ENCODE results near the gene SLC15A2.
"Not testable (repeated sequence)": the region's sequence is repeated elsewhere in the genome, so short reads cannot be mapped to it uniquely, and the experiment has no call there.

The SLC15A2 gene, protein sequence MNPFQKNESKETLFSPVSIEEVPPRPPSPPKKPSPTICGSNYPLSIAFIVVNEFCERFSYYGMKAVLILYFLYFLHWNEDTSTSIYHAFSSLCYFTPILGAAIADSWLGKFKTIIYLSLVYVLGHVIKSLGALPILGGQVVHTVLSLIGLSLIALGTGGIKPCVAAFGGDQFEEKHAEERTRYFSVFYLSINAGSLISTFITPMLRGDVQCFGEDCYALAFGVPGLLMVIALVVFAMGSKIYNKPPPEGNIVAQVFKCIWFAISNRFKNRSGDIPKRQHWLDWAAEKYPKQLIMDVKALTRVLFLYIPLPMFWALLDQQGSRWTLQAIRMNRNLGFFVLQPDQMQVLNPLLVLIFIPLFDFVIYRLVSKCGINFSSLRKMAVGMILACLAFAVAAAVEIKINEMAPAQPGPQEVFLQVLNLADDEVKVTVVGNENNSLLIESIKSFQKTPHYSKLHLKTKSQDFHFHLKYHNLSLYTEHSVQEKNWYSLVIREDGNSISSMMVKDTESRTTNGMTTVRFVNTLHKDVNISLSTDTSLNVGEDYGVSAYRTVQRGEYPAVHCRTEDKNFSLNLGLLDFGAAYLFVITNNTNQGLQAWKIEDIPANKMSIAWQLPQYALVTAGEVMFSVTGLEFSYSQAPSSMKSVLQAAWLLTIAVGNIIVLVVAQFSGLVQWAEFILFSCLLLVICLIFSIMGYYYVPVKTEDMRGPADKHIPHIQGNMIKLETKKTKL

DNA sequence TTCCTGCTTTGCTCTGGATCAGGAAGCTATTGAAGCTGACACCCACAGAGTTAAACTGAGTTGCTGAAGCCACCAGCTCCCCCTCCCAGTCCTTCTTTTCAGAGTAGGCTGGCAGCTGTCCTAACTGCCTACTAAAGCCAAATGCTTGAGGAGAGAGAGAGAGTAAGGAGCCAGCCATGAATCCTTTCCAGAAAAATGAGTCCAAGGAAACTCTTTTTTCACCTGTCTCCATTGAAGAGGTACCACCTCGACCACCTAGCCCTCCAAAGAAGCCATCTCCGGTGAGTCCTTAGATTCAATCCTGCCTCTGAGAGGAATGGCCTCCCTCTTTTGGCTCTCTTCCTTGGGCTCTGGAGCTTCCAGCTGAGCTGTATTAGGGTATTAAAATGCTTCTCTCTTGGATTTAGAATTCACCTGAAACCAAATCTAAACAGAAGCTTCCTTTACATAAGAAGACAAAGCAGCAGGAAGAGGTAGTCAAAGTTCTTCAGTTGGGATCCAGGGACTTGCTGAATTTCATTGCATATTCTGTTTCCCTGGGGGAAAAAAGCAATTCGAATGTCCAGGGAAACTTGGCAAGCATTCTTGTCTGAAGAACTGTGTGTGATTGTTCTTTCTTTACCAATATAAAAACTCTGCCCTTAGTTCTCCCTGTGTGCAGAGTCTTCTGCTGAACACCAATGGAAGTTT lies at the start of gene SLC15A2:
Gene SLC15A2 (plus strand): TSS at position 101 of the 690 bp plus-strand sequence. CDS start 76 bp downstream, at position 177.
- no peak for DNase-seq (ENCODE audit: low read depth, low spot score)

DNA sequence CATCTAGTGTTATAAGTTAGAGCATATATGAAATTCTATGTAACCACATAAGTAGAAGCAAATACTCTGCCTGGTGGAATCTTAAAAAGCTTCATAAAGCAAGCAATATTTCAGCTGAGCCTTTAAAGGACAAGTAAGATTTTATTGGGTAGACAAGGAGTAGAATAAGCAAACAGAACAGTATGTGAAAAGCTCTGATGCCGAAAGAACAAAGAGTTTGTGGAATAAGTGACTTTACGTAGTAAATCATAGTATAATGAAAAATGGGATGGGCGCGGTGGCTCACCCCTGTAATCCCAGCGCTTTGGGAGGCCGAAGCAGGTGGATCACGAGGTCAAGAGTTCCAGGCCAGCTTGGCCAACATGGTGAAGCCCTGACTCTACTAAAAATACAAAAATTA lies 49.3 kb upstream of the SLC15A2 start:
- no peak for DNase-seq (ENCODE audit: low read depth, low spot score)

DNA sequence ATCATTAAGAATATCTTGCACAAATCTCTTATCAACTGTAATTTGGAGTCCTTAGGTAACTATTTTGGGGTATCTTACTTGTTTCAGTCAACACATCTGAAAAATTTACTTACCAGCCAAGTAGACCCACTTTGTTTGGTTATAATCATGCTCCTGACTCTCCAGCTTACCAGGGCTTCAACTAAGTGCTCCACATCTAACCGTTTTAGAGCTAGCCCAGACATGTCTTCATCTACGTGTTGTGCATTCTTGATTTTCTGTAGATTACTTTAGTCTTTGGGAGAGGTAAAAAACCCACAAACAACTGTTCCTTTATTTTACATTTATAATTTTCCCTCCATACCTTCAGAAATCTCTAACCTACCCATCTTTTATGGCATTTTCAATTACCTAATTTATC lies 41.9 kb upstream of the SLC15A2 start:
- DNase-seq (ENCODE audit: low read depth, low spot score) = no peak

DNA sequence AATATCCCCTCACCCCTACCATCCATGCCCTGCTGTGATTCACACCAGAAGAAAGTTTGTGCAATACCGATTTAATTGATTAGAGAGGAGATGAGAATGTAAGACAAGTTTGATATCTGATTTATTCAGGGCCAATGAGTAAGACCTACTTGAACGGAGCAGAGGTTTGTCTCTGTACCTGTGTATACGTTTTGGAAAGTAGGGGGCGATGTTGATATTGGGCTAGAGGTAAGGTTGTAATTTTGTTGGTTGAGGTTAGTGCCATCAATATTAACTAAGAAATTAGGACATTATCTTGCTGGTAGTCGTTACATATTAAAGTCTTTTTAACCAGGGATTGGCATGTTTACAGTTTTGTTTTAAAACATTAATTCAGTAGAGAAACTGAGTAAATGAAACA lies 38.6 kb upstream of the SLC15A2 start:
- no peak for DNase-seq (ENCODE audit: low read depth, low spot score)

DNA sequence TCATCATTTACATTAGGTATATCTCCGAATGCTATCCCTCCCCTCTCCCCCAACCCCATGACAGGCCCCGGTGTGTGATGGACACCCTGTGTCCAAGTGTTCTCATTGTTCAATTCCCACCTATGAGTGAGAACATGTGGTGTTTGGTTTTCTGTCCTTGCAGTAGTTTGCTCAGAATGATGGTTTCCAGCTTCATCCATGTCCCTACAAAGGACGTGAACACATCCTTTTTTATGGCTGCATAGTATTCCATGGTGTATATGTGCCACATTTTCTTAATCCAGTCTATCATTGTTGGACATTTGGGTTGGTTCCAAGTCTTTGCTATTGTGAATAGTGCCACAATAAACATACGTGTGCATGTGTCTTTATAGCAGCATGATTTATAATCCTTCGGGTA lies 36.4 kb upstream of the SLC15A2 start:
- not testable (repeated sequence) for DNase-seq (ENCODE audit: low read depth, low spot score)

DNA sequence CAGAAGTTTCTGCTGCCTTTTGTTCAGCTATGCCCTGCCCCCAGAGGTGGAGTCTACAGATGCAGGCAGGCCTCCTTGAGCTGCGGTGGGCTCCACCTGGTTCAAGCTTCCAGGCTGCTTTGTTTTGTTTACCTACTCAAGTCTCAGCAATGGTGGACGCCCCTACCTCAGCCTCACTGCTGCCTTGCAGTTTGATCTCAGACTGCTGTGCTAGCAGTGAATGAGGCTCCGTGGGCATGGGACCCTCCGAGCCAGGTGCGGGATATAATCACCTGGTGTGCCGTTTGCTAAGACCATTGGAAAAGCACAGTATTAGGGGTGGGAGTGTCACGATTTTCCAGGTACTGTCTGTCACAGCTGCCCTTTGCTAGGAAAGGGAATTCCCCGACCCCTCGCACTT lies 31.0 kb upstream of the SLC15A2 start:
- not testable (repeated sequence) for DNase-seq (ENCODE audit: low read depth, low spot score)

DNA sequence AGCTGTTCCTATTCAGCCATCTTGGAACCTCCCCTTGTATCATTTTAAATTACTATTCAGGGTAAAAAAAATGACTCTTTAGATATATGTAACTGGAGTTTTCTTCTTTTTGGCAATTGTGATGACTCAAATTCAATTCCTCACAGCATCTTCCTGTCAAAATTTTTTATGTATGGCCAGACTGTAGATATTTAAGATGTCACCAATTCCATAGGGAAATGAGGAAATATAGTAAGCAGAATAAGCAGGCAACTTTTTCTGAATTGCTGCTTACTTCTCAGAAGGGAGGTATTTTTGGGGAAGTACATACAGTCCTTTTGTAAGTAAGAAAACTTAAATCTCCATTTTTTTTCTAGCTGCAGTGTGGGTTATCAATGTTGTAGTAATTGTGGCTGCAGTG lies 30.4 kb upstream of the SLC15A2 start:
- no peak for DNase-seq (ENCODE audit: low read depth, low spot score)

DNA sequence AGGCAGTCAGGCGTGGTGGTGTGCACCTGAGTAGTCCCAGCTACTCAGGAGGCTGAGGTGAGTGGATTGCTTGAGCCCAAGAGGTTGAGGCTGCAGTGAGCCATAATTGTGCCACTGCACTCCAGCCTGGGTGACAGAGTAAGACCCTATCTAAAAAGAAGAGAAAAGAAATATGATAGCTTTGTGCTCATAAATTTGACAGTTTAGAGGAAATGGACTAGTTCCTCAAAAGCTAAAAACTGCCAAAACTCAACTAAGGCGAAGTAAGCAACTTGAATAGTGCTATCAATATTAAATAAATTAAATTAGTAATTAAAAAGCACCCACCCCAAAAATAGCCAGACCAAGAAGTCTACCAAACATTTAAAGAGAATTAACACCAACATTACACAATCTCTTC lies 24.5 kb upstream of the SLC15A2 start:
- no peak for DNase-seq (ENCODE audit: low read depth, low spot score)

DNA sequence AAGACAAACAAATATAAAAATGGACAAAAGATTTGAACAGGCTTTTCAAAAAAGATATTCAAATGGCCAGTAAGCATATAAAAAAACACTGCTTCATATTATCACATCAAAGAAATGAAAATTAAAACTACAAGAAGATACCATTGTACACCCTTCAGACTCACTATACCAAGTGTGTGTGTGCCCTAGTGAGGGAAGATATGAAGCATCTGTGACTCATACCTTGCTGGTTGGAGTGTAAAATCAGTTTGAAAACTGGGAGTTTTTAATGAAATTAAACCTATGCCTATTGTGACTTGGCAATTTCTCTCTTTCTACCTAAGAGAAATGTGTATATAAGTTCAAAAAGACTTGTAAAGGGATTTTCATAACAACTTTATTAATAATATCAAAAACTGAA lies 23.5 kb upstream of the SLC15A2 start:
- no peak for DNase-seq (ENCODE audit: low read depth, low spot score)

DNA sequence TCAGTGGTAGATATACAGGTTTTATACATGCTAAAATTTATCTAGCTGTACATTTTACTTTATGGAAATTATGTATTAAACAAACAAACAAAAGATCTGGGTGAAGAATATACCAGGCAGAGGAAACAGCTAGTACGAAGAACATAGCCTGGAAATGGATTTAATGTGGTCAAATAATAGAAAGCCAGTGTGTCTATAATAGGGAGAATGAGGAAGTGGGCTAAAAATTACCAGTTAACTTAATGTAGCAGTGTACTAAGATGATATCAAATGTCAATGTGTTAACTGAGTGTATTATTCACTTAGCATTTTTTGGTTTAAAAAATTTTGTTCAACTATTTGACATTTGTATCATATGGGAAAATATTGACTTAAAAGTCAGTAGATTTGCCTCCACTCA lies 22.8 kb upstream of the SLC15A2 start:
- DNase-seq (ENCODE audit: low read depth, low spot score) = no peak

DNA sequence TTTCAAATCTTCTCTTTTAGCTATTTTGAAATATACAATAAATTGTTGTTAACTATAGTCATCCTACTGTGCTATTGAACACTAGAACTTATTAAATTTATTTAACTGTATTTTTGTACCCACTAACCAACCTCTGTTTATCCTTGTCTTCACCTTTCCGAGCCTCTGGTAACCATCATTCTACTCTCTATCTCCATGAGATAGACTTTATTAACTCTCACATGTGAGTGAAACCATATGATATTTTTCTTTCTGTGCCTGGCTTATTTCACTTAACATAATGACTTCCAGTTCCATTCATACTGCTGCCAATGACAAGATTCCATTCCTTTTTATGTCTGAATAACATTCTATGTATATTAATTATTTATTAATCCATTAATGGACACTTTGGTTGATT lies 15.8 kb upstream of the SLC15A2 start:
- DNase-seq (ENCODE audit: low read depth, low spot score) = no peak

DNA sequence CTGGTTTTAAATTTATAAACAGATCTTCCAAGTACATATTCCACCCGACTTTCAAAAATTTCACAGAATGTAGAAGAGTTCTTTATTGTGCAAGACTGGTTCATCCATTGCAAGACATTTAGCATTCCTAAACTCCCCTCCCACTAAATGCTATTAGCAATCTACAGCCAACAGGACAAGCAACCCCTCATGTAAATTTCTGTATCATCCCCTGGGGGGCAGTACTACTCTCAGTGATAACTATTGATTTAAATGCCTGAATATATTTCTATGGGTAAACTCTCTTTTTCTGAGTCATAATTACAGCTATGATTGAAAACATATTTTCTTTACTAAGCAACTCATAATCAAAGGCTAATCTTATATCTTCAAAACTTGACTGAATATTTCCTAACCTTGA lies 10.7 kb upstream of the SLC15A2 start:
- DNase-seq (ENCODE audit: low read depth, low spot score) = no peak

DNA sequence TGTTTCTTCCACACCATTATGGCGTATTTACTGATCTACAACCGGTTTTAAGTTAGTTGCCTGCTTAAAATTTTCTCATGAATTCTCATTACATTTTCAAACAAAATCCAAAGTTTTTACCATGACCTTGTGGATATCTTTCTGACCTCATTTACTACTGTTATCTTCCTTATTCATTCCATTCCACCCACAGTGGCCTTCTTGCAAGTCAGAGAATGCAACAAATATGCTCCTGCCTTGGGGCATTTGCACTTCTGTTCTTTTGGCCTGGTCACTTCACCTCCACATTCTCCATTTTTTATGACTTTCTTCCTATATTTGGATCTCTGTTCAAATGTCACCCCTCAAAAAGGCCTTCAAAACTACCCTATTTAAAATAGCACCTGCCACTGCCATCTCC lies 8.8 kb upstream of the SLC15A2 start:
- no peak for DNase-seq (ENCODE audit: low read depth, low spot score)

DNA sequence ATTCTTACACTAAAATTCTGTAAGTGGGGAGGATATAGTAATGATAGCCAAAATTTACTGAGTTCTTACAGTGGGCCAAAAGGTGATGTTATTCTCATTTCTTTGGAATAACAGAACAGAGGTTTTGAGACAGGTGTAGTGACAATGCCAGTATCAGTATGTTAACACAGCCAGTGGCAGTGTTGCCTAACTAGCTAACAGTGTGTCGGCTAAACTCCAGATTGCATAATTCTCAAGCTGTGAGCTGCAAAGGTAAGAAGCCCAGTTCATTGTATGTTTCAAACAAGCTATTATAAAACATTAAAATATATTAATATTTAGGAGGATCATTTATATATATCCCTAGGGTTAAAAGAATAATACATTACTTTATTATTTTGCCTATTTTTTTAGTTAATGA lies 920 bp downstream of the SLC15A2 start:
- no peak for DNase-seq (ENCODE audit: low read depth, low spot score)

DNA sequence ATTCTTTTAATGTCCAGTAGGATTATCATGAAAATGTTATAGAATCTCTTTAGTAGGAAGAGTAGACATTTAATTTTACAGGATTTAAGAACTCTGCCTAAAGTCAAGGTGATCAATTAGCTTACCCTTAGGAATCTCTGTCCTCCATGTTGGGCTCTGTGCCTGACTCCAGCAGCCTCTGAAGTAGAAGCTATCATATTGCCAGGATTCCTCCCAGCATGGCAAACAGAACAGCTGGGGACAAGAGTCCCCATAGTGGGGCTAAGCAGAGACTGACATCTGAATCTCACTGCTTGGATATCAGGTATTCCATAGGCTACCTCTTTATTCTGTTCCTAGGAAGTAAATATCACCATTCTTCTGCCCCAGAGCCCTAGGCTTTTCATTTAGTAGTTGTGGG lies 1.5 kb downstream of the SLC15A2 start:
- no peak for DNase-seq (ENCODE audit: low read depth, low spot score)

DNA sequence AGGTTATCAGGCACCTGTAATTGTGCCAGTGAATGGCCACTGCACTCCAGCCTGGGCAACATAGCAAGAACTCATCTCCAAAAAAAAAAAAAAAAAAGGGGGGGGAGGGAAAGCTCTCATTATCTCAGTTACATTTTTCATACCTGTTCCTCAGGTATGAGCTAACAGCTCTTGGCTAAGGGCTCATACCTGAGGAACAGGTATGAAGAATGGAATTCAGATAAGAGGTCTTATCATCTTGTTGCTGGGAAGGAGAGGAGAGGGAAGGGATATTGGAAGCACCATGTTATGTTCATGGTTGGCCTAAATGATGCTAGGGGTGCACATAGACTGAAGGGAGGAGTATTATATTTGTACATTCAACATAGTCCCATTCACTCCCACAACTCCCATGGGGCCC lies 2.6 kb downstream of the SLC15A2 start:
- DNase-seq (ENCODE audit: low read depth, low spot score) = no peak

DNA sequence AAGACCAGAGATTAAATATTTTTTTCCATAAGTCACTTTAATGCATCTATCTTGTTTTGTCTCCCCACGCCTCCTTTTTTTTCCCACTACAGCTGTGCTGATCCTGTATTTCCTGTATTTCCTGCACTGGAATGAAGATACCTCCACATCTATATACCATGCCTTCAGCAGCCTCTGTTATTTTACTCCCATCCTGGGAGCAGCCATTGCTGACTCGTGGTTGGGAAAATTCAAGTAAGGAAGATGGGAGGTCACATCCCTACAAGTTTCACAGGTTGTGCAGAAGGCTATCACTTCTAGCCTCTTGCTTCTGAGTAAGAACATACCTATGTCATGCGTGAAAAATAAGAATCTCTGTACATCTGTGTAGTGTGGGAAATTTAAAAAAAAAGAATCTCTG lies 3.1 kb downstream of the SLC15A2 start:
- no peak for DNase-seq (ENCODE audit: low read depth, low spot score)

DNA sequence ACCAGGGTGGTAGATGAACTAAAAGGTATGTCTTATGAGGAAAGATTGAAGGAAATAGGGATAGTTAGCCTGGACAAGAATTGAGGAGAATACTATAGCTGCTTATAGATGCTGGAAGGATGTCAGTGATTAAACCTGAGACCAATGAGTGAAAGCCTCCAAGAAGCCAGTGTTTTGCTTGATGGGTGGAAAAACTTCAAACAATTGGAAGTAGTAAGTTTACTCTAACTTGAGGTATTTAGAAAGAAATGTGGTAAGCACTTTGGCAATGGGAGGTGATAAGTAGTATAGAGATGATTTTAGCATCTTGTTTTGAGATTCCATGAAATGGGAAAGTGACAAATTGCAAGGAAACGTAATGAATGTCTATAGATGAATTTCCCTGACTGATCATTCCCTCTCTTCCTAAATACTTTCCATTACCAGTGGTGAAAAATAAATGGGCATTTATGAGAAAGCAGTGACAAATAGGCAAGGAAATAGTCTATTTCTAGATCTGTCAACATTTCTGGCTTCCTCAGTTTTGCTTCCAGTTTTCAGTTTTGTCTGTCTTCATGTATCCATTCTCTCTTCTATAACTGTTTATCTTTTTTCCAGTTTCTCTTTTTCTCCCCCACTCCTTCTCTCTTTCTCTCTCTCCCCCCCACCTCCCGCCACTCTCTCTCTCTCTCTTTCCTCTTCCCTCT lies 19.2 kb downstream of the SLC15A2 start:
- no peak for DNase-seq (ENCODE audit: low read depth, low spot score)

DNA sequence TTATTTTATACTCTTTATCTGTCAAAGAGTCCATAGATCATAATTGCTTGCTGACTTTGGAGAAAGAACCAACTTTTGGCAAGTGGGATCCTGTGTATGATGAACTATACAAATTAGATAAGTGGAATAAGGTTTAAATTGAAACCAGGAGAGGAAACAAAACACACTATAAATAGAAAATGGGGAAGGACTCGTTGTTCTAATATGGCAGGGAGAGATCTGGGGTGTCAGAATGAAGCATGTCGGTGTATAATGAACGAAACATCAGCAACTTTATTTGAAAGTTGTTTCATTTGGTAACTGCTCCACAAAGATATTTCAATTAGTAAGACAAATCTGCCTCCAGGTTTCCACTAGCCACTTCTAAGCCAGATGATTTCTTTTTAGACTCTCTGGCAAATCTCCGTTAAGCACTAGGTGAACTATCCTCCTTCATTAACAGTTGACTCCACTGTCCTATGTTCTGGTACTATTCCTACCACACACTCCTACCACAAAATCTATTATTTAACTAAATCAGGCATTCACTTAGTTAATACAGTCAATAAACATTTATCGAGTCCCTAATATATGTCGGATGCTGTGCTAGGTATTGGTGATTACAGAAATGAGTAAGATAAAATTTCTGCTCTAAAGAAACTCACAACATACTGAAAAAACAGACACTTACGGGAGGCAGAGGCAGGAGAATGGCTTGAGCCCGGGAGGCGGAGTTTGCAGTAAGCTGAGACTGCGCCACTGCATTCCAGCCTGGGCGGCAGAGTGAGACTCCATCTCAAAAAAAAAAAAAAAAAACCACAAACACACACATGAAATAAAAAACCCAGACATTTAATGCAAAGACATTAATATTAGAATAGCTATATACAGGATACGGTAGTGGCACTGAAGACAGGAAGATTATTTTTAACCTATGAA lies 20.1 kb downstream of the SLC15A2 start:
- no peak for DNase-seq (ENCODE audit: low read depth, low spot score)

DNA sequence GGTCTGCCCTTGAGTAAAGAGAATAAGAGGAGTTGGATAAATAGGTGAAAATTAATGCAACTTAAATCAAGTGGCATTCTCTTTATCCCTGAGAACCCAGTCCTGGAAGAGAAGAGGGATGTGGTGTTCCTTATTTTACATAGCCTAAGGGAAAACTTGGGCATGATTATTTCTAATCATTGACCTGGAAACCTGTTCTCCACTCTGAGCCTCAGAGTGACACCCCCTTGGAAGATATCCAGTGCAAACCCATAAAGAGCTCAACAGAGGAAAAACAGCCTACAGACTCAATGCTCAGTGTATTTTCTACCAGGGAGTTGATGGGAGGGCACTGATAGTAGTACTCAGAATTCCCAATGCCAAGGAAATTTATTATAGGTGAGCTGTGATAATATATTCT lies 22.0 kb downstream of the SLC15A2 start:
- DNase-seq (ENCODE audit: low read depth, low spot score) = no peak

Data from activated CD4-positive, CD25-positive, alpha-beta regulatory T cell treated with anti-CD3 and anti-CD28 coated beads, Interleukin-2, amount 50 U/mL, for 16 hours (primary cell).